Ishikawa (cell line): ENCODE results near the gene KLHL7.

Source experiments
- CEBPB ChIP-seq: IDR thresholded peaks from 2 replicates; pipeline ENCODE4 v1.6.1; 2012
- CREB1 ChIP-seq: IDR thresholded peaks from 2 replicates; pipeline ENCODE4 v1.6.1; 2012; ENCODE audit warnings: low read depth
- EGR1 ChIP-seq: IDR thresholded peaks from 2 replicates; pipeline ENCODE4 v1.6.1; 2012
- EP300 ChIP-seq: IDR thresholded peaks from 2 replicates; pipeline ENCODE4 v1.6.1; 2012; ENCODE audit warnings: borderline replicate concordance
- FOXM1 ChIP-seq: IDR thresholded peaks from 2 replicates; pipeline ENCODE4 v1.6.1; 2012; ENCODE audit warnings: low read depth, borderline replicate concordance
- NFIC ChIP-seq: IDR thresholded peaks from 2 replicates; pipeline ENCODE4 v1.6.1; 2012
- RAD21 ChIP-seq: IDR thresholded peaks from 2 replicates; pipeline ENCODE4 v1.6.1; 2012; ENCODE audit warnings: low read depth
- TAF1 ChIP-seq: IDR thresholded peaks from 2 replicates; pipeline ENCODE4 v1.6.1; 2012; ENCODE audit warnings: low read depth, mild to moderate bottlenecking
- TCF12 ChIP-seq: IDR thresholded peaks from 2 replicates; pipeline ENCODE4 v1.6.1; 2012; ENCODE audit warnings: low read depth
- TEAD4 ChIP-seq: IDR thresholded peaks from 2 replicates; pipeline ENCODE4 v1.6.1; 2012
- YY1 ChIP-seq: IDR thresholded peaks from 2 replicates; pipeline ENCODE4 v1.6.1; 2012; ENCODE audit warnings: low read depth
- ZBTB7A ChIP-seq: IDR thresholded peaks from 2 replicates; pipeline ENCODE4 v1.6.1; 2012; ENCODE audit warnings: low read depth
- TF ChIP-seq, protein P1 (sequence below): IDR thresholded peaks from 2 replicates; pipeline ENCODE4 v1.6.1; 2012; ENCODE audit warnings: low read depth, mild to moderate bottlenecking
- TF ChIP-seq, protein P2 (sequence below): IDR thresholded peaks from 2 replicates; pipeline ENCODE4 v1.6.1; 2012
- TF ChIP-seq, protein P3 (sequence below): IDR thresholded peaks from 2 replicates; pipeline ENCODE4 v1.6.1; 2012

KLHL7 gene

DNA sequence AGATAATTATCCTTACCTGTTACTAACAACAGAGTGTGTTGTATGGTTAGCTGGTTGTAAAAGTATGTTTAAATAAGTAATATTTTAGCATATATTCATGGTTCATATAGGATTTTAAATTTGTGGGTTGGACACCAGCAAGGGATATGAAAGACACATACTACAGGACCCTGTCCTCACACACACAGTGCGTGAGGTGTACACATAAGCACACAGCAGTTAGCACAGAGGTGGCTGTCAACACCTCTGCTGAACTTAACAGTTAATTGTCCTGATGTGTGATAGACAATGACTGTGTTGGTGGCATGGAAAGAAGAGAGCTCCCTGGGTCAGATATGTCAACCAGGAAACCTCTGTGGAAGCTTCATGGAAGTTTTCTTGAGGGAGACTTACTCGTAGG is 53.0 kb downstream of the KLHL7 start:
- no peak for TF ChIP-seq CEBPB
- no peak for TF ChIP-seq TCF12
- TF ChIP-seq, protein P1, sequence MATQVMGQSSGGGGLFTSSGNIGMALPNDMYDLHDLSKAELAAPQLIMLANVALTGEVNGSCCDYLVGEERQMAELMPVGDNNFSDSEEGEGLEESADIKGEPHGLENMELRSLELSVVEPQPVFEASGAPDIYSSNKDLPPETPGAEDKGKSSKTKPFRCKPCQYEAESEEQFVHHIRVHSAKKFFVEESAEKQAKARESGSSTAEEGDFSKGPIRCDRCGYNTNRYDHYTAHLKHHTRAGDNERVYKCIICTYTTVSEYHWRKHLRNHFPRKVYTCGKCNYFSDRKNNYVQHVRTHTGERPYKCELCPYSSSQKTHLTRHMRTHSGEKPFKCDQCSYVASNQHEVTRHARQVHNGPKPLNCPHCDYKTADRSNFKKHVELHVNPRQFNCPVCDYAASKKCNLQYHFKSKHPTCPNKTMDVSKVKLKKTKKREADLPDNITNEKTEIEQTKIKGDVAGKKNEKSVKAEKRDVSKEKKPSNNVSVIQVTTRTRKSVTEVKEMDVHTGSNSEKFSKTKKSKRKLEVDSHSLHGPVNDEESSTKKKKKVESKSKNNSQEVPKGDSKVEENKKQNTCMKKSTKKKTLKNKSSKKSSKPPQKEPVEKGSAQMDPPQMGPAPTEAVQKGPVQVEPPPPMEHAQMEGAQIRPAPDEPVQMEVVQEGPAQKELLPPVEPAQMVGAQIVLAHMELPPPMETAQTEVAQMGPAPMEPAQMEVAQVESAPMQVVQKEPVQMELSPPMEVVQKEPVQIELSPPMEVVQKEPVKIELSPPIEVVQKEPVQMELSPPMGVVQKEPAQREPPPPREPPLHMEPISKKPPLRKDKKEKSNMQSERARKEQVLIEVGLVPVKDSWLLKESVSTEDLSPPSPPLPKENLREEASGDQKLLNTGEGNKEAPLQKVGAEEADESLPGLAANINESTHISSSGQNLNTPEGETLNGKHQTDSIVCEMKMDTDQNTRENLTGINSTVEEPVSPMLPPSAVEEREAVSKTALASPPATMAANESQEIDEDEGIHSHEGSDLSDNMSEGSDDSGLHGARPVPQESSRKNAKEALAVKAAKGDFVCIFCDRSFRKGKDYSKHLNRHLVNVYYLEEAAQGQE: no peak
- TF ChIP-seq, protein P2, sequence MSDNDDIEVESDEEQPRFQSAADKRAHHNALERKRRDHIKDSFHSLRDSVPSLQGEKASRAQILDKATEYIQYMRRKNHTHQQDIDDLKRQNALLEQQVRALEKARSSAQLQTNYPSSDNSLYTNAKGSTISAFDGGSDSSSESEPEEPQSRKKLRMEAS: no peak
- TF ChIP-seq CREB1: no peak
- TF ChIP-seq EP300: no peak
- no peak for TF ChIP-seq ZBTB7A
- TF ChIP-seq EGR1: no peak
- no peak for TF ChIP-seq NFIC
- no peak for TF ChIP-seq RAD21

DNA sequence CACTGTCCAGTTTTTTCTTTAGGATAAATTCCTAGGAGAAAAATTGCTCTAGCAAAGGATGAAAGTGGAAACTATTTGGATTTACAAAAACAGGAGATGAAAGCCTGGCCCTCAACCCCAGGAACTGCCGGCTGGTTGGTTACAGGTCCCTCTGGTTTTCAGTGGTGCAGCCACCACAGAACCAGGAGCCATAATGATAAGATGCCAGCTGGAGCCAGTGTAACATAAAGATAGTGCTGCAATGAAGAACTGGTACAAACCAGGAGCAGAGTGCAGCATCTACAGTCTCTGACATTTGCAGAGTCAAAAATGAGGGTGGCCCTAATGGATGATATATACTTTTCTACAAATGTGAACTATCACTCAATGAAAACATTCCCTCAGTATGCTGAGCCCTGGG is 55.9 kb downstream of the KLHL7 start:
- TF ChIP-seq NFIC (no peak), EP300 (no peak), ZBTB7A (no peak), TAF1 (no peak), RAD21 (no peak), CREB1 (no peak), TEAD4 (no peak), CEBPB (no peak), EGR1 (no peak), TCF12 (no peak), YY1 (no peak)
- TF ChIP-seq, protein P2: no peak
- TF ChIP-seq, protein P1: no peak
- TF ChIP-seq, protein P3, sequence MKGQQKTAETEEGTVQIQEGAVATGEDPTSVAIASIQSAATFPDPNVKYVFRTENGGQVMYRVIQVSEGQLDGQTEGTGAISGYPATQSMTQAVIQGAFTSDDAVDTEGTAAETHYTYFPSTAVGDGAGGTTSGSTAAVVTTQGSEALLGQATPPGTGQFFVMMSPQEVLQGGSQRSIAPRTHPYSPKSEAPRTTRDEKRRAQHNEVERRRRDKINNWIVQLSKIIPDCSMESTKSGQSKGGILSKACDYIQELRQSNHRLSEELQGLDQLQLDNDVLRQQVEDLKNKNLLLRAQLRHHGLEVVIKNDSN: no peak

DNA sequence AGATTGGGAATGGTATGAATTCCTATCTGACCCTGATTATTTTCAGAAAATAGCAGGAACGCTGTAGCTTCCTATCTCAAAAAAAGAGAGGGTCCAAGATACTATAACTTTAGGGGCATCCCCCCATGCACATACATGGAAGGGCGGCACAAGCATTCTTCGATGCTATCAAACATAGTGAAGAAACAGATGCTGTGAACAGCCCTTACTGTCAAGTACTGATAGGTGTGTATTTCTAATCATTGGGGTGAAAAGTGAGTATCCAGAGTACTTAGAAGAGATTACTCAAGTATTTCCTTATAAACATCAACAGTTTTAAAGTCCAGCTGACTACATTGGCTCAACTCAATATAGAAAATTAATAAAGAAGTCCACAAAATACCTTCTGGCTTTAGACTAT is 59.3 kb downstream of the KLHL7 start:
- TF ChIP-seq, protein P3: no peak
- TF ChIP-seq EP300 (no peak), TCF12 (no peak), CEBPB (no peak), RAD21 (no peak)

DNA sequence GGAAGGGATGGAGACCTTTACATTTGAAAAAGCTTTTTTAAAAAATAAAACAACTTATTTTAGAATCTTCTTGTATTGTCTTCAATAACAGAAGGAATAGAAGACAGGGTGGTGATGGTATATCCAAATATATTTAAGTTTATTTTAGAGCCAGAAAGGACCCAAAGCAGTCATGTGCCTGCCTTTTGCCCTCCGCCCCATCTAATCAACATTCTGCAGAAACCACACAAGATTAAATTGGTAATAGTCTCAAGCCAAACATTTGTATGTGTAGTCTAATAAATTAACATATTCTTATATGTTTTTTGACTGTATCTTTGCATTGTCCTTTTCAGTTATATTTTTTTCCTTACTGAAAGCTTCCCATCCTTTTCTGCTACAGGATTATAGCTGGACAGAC is 59.7 kb downstream of the KLHL7 start:
- TF ChIP-seq EP300 (no peak), FOXM1 (no peak), YY1 (no peak), EGR1 (no peak), NFIC (no peak), CEBPB (no peak), TAF1 (no peak), TCF12 (no peak), CREB1 (no peak)
- TF ChIP-seq, protein P1: no peak
- TF ChIP-seq, protein P2: no peak

DNA sequence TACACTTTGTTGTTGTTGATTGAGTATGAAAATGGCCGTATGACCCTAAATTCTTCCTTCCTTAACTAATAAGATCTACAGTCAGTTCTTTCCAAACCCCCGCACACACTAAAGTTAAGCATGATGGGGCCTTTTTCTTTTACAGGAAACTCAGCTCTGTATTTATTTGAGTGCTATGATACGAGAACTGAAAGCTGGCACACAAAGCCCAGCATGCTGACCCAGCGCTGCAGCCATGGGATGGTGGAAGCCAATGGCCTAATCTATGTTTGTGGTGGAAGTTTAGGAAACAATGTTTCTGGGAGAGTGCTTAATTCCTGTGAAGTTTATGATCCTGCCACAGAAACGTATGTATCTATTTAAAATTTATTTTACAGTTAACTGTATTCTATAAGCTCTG is 62.1 kb downstream of the KLHL7 start:
- TF ChIP-seq TEAD4: no peak
- no peak for TF ChIP-seq EP300
- no peak for TF ChIP-seq TCF12
- TF ChIP-seq EGR1: no peak
- TF ChIP-seq FOXM1: no peak
- TF ChIP-seq, protein P1: no peak
- TF ChIP-seq ZBTB7A: no peak
